GF-D8 (cell line): ENCODE data around the gene NRSN2.

ENCODE experiments used
- DNase-seq: peaks from one replicate; lab custom pipeline; 2025; lab: John Stamatoyannopoulos, UW

Gene NRSN2, protein sequence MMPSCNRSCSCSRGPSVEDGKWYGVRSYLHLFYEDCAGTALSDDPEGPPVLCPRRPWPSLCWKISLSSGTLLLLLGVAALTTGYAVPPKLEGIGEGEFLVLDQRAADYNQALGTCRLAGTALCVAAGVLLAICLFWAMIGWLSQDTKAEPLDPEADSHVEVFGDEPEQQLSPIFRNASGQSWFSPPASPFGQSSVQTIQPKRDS

DNA sequence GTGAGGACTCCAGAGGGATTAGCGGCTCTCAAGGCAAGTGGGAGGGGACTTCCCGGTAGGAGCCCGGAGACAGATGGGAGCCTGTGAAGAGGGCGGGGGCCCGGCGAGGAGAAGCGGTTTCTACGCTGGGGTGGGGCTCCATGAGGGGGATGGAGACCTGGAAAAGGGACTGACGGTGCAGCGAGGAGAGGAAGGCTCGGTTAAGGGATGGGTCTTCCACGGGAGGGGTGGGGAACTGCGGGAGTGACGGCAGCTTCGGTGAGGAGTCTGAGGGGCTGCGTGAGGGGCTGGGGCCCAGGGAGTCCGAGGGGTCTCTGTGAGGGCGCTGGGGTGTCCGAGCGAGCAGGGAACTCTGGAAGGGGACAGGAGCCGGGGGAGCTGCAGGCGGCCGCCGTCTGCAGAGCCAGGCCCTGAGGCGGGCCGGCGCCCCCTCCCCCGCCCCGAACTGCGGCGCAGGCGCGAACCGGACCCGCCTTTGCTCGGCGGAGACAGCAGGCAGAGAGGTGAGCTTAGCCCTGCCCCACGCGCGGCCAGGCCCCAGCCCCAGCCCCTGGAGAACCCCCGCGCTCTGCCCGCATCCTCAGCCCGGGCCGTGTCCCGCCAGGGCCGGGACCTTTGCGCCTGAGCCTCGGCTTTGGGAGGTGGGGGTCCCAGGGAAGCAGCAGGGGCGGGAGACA, at the start of gene NRSN2:
NRSN2 (plus strand) TSS at position 472 of the 677 bp plus-strand sequence. CDS start 2,533 bp downstream, outside the sequence.
- no peak for DNase-seq

DNA sequence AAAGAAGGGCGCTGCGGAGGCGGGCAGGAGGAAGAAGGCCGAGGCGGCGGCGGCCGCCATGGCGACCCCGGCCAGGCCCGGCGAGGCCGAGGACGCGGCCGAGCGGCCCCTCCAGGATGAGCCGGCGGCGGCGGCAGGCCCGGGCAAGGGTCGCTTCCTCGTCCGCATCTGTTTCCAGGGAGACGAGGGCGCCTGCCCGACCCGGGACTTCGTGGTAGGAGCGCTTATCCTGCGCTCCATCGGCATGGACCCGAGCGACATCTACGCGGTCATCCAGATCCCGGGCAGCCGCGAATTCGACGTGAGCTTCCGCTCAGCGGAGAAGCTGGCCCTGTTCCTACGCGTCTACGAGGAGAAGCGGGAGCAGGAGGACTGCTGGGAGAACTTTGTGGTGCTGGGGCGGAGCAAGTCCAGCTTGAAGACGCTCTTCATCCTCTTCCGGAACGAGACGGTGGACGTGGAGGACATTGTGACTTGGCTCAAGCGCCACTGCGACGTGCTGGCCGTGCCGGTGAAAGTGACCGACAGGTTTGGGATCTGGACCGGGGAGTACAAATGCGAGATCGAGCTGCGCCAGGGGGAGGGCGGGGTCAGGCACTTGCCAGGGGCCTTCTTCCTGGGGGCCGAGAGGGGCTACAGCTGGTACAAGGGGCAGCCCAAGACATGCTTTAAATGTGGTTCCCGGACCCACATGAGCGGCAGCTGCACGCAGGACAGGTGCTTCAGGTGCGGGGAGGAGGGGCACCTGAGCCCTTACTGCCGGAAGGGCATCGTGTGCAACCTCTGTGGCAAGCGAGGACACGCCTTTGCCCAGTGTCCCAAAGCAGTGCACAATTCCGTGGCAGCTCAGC, 48.8 kb upstream of the NRSN2 start:
- DNase-seq: no peak

DNA sequence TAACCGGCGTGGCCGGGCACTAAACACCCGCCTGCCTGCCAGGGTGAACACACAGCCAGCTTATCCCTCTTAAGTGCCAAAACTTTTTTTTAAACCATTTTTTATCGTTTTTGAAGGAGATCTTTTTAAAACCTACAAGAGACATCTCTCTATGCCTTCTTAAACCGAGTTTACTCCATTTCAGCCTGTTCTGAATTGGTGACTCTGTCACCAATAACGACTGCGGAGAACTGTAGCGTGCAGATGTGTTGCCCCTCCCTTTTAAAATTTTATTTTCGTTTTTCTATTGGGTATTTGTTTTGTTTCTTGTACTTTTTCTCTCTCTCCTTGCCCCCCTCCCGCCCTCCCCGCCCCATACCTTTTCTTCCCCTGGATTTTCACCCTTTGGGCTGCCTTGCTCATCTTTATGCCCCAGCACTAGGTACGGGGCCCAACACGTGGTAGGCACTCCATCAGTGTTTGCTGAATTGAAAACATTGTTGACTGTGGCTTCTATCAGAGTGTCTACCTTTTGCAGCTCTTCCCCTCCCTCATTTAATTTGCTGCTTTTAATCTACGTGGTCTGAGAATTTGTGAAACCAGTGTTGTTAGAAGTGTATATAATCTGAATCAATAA, 48.0 kb upstream of the NRSN2 start:
- DNase-seq: no peak

DNA sequence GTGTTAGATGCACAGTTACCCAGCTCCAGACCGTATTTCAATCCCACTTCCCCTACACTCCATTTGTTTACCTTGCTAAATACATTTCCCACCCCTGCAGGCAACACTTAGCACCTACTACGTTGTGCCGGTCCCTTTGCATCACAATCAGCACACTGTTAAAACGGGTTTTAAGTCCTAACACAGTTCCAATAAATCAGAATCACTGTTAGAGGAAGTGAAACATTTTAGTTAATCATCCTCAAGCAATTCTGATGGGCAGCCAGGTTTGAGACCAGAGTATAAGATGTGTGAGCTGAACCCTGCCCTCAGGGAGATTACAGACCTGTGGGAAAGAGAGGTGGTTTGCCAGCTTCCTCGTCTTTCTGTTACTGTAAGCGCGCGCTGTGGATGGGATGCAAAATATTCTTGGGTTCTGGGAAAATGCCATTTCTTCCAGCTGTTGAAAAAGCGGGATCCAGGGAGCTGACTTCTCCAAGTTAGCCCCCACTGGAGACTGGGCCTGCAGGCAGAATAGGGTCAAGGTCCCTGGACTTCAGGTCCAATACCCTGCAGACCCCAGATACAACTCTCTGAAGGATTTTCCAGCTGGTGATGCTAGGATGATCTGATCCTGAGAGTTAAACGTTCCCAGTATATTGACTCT, 46.4 kb upstream of the NRSN2 start:
- no peak for DNase-seq

DNA sequence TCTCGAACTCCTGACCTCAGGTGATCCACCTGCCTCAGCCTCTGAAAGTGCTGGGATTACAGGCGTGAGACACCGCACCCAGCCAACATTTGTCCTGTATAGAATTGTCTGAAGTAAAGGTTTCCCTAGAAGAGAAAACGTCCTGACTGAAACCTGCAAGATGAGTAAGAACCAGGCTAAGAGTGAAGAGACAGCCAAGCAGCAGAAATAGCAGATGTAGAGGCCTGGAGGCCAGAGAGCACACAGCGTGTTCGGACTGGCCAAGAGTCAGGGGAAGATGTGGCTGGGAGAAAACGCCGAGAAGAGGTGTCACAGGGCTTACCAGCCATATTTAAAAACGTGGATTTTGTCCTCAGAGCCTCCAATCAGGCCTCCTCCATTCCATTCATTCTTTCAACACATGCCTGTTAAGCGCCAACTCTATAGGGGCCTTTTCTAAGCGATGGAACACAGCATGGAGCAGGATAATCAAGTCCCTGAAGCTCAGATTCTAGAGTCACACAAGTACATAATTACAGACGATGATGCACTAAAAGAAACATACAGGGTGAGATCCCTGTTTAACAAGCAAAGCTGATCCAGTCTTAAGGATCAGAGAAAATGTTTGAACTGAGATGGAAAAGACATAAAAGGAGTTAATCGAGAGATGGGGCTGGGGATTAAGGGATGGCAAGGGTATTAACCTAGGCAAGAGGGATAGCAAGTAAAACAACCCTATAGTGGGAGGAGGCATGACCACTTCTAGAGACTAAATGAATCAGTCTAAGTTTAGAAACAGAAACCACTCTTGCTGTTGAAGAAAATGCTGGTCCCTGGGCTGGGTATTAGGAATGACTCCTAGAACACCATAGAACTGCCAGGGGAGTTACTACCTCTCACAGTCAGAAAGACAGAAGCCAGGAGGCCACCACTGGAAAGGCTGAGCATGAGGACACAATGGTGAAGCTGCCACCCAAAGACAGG, 44.7 kb upstream of the NRSN2 start:
- DNase-seq: no peak

DNA sequence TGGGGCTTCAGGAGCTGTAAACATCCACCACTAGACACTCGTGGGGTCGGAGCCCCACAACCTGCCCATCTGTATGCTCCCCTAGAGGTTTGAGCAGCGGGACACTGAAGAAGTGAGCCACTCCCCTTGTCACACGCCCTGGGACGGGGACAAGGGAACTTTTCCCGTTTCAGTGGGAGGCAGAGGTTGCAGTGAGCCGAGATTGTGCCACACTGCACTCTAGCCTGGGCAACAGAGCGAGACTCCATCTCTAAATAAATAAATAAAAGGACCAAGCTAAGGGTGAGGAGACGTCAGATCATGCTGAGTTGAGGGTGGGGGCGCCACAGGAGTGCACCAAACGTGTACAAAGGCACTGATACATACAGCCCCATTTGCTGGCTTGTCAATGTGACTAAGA, 41.2 kb upstream of the NRSN2 start:
- DNase-seq: no peak

DNA sequence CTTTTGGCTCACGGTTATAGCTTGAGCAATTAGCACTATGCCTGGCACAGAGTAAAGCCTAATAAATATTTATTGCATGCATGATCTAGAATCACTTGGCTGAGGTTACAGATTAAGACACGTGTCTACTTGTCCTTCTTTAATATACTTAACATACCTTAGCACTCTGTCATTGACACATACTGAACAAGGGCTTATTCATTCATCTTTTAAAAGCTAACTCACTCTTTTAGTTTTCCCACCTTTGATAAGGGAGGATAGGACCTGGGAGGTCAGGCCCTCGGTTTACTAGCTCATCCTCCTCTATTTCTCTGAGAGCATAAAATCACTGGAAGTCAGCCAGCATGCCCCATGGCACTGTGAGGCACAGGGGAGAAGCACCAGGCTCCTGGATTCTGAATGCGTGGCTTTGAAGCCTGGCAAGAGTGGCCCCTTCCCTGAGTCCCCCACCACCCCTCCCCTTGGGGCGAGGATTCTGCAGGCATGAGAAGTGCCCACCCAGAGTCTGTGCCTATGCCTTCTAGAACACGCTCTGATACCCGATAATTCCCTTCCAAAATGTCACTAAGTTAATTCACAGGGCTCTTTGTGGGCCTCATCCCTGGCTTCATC, 38.4 kb upstream of the NRSN2 start:
- no peak for DNase-seq

DNA sequence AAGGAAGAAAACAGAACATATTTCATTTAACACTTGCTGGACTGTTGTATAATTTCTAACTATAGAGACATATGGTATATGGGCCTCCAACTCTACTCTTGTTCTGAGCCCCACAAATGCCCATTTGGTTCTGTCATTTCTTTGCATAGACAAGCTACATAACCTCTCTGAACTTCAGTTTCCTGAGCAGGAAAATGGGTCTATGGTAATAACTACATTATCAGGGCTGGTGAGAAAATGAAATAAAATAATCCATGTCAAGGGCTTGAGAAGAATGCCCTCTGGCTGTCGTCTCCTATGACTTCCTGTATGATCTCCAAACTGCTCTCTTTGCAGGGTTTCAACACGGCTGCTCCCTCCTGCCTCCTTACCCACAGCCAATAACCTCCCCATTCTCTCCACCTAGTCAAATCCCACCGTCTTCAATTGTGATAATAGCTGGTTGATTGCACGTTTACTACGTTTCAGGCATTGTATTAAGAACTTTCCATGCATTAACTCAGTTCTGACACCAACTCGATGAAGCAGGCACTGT, 37.5 kb upstream of the NRSN2 start:
- peak; percentile 71 for DNase-seq

DNA sequence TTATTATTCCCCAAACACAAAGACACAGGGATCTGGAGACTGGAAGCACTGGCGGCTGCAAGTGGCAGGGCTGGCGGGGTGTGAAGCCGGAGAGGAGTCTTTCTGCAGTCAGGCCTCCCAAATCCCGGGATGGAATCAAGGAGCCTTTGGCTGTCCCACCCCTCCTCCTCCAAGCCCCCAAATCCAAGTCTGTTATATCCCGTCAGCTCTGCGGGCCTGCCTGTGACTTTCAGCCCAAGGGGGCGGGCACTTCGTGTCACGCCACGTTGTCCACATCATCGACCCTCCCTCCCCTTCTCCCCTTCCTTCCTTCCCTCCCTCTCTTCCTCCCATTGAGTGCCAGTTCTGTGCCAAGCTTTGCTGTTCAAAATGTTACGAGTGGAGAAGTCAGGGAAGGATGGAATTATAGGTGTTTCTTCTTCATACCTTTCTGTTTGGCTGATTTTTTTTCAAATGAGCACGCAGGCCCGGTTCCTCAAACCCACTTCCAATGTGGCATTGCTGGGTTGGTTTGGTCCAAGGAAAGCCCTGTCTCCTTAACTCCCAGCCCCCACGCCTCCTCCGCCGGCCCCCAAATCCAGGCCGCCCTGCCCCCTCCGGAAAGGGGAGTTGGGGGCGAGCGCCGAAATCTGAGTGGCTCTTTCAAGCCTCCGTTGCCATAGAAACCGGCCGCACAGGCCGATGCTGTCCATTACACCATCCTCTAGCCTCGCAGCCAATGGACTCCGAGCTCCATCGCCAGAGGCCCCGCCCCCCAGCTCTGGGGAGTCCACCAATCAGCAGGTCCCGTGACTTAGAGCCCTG, 36.9 kb upstream of the NRSN2 start:
- DNase-seq: peak; percentile 97

DNA sequence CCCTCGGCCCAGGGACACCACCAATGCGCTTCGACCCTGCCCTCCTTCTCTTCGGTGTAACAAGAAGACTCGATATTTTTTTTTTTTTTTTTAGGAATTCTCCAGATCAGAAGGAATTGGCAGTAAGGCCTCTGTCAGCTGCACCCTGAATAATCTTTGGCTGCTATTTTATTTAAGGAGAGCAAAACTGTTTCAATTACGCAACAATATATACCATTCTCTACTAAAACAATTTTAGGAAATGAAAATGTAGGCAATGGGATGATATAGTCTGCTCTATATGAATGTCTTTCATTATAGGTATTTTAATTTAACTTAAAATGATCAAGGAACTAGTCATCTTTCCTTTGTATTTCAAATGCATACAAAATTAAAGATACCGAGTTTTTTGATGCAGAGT, 36.3 kb upstream of the NRSN2 start:
- no peak for DNase-seq

DNA sequence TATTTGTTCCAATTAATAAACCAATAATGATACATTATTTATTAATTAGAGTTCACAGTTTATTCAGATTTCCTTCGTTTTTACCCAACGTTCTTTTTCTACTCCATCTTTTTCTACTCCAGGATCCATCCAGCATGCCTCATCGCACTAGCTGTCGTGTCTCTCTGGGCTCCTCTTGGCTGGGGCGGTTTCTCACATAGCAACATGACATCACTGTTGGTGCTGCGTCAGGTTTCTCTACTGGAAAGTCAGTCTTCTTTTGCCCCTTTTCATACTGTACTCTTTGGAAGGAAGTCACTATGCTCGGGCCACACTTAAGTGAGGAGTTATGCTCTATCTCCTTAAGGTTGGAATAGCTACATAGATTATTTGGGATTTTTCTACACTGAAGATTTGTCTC, 35.3 kb upstream of the NRSN2 start:
- no peak for DNase-seq

DNA sequence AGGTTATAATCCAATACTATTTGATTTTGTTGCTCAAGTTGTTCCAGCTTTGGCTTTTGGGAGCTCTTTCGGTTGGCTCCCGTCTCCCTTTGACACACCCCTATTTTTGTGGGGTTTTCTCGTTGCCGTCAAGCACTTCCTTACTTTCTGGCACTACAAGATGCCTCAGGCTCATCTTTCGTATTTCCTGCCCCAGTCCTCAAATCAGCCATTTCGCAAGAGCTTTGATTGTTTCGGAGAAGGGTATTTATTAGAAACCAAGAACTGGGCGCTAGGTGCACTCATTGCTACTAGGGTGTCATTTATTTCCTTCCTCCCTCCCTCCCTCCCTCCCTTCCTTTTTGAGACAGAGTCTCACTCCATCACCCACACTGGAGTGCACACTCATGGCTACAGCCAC, 34.8 kb upstream of the NRSN2 start:
- no peak for DNase-seq

DNA sequence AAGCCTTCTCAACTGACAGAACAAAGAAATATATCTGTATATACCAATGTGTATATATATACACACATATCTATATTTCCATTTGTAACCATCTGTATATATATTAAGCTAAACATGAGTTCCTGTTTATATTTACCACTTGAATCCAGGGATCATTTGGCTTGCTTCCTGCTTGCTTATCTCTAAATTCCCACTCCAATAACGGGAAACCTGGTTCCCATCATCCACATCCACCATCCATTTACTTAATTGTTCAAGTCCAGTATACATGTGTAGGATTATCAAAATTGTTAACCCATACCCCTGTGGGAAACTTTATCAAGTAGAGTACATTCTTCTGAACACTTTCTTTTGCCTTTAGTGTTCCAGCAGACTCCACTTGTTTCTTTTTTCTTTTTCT, 34.0 kb upstream of the NRSN2 start:
- DNase-seq: no peak

DNA sequence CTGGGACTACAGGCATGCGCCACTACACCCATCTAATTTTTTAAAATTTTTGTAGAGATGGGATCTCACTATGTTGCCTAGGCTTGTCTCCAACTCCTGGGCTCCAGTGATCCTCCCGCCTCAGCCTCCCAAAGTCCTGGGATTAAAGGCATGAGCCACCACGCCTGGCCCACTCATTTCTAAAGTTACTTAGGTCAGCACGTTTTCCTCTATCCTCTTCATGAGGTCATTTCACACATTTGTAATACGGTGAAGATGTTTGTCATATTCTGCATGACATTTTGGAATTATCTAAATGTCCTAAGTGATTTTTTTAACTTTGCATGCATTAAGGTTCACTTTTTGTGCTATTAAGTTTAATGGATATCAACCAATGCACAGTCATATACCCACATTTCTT, 33.5 kb upstream of the NRSN2 start:
- DNase-seq: no peak

DNA sequence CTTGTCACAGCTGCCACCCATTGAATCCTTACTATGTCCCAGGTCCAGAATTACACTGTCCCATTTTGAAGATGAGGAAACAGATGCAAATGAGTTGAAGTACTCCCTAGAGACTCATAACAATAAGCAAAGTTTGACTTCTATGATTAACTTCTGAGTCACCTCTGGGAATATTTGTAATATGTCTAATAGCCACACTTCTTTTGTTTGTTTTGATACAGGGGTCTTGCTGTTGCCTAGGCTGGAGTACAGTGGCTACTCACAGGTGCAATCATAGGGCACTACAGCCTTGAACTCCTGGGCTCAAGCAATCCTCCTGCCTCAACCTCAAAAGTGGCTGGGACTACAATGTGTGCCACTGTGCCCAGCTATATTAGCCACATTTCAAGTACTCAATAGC, 33.0 kb upstream of the NRSN2 start:
- DNase-seq: no peak

DNA sequence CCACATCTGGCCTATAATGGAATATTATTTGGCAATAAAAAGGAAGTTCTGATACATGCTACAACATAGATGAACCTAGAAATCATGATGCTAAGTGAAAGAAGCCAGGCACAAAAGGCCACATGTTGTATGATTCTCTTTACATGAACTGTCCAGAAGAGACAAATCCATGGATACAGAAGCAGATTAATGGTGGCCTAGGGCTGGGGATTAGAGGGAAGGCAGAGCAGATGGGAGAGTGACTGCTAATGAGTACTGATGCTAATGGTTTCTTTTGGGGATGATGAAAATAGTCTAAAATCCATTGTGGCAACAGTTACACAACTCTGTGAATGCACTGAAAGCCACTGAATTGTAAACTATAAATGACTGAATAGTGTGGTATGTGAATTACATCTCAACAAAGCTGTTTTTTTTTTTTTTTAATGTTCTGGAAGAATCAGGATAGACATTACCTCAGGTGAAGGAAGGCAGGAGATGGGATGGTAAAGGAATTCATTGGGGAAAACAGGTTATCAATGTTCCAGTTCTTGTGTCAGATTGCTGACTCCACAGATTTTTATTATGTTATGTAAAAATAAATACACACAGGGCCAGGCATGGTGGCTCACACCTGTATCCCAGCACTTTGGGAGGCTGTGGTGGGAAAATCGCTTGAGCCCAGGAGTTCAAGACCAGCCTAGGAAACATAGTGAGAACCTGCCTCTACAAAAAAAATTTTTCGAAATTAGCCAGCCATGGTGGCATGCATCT, 30.4 kb upstream of the NRSN2 start:
- DNase-seq: no peak

DNA sequence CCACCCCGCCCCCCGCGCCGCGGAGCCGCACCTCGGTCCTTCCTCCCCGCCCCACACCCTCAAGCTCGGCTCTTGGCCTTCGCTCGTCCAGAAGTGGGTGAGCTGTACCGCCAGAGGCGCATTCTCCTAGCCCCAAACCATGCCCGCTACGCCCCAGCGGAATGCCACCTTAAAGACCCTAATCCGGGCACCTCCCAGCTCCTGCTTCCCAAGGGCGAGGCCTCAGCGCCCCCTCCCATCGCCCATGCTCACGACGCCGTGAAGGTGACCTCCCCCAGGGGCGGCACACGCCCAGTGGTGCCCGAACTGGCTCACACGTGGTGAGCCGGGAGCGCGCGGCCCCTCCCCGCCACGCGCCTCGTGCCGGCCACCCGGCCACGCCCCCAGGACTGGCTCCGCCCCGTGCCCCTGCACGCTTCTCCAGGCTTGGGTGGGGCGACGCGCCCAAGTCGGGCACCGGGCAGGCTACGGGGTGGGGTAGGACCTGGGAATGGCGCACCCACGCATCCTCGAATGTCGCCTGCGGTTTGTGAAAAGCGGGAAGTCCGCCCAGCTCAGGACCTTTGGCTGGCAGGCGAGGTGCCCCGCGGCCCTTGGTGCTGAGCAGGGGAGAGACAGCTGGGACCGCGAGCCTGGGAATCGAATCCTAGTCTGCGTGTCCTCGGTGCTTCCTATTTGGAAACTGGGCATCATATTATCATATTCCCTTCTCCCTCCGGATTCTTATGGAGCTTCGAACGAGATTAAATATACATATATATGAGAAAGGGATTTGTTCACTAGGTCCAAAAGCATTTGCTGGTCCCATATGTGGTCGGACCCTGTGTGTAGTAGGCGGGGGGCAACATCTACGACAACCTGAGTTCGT, 22.5 kb upstream of the NRSN2 start:
- DNase-seq: peak; percentile 76
